ENCODE results near the gene KISS1.

KISS1 gene

GRCh38 chr1:204228896-204229295 is 32.6 kb upstream of the KISS1 start:
- Histone ChIP-seq H3K27me3 (no peaks in the 10 kb centered on the region), H3K9me3 (no peaks in the 10 kb centered on the region), H3K4me2 (no peak overlapping the region), H3K27ac (no peak overlapping the region), H4K20me1 (no peaks in the 10 kb centered on the region), H3K4me3 (no peak overlapping the region), H3K36me3 (no peaks in the 10 kb centered on the region), H3K4me1 (peaks cover 17% of the 10 kb centered on the region), H3K9ac (no peak overlapping the region)
- no peak for TF ChIP-seq Cebpa-rat (IDR thresholded peaks at IDR 0.05)

GRCh38 chr1:204227996-204228785 is 31.9 kb upstream of the KISS1 start:
- H3K4me2 ChIP-seq, result no peak overlapping the region
- H3K4me3 ChIP-seq, result no peak overlapping the region
- H3K9ac ChIP-seq, result no peak overlapping the region
- no peaks in the 10 kb centered on the region for H4K20me1 ChIP-seq
- TF ChIP-seq Cebpa-rat (IDR thresholded peaks at IDR 0.05), result no peak
- H3K4me1 ChIP-seq, result peaks cover 17% of the 10 kb centered on the region
- H3K27ac ChIP-seq, result no peak overlapping the region
- H3K9me3 ChIP-seq, result no peaks in the 10 kb centered on the region
- H3K27me3 ChIP-seq, result no peaks in the 10 kb centered on the region
- H3K36me3 ChIP-seq, result no peaks in the 10 kb centered on the region

GRCh38 chr1:204227351-204227750 is 31.1 kb upstream of the KISS1 start:
- Histone ChIP-seq H4K20me1 (no peaks in the 10 kb centered on the region), H3K9me3 (no peaks in the 10 kb centered on the region), H3K4me3 (no peak overlapping the region), H3K27ac (no peak overlapping the region), H3K9ac (no peak overlapping the region), H3K36me3 (no peaks in the 10 kb centered on the region), H3K27me3 (no peaks in the 10 kb centered on the region), H3K4me2 (no peak overlapping the region), H3K4me1 (peaks cover 12% of the 10 kb centered on the region)
- no peak for TF ChIP-seq Cebpa-rat (IDR thresholded peaks at IDR 0.05)

GRCh38 chr1:204225841-204226735 is 29.8 kb upstream of the KISS1 start:
- no peak for TF ChIP-seq Cebpa-rat (IDR thresholded peaks at IDR 0.05)
- Histone ChIP-seq H3K4me2 (no peak overlapping the region), H3K27ac (no peak overlapping the region), H3K4me3 (no peak overlapping the region), H4K20me1 (no peaks in the 10 kb centered on the region), H3K36me3 (no peaks in the 10 kb centered on the region), H3K9me3 (no peaks in the 10 kb centered on the region), H3K27me3 (no peaks in the 10 kb centered on the region), H3K4me1 (peaks cover 6% of the 10 kb centered on the region), H3K9ac (no peak overlapping the region)

- no peaks in the 10 kb centered on the region for H3K27me3 ChIP-seq
- no peaks in the 10 kb centered on the region for H4K20me1 ChIP-seq
- no peak overlapping the region for H3K9ac ChIP-seq
- no peak overlapping the region for H3K4me3 ChIP-seq
- no peak overlapping the region for H3K27ac ChIP-seq
- H3K4me1 ChIP-seq, result peaks cover 7% of the 10 kb centered on the region; the same call in 1 of the 2 replicates
- H3K36me3 ChIP-seq, result no peaks in the 10 kb centered on the region
- H3K4me2 ChIP-seq, result no peak overlapping the region
- no peaks in the 10 kb centered on the region for H3K9me3 ChIP-seq
- TF ChIP-seq Cebpa-rat (IDR thresholded peaks at IDR 0.05), result no peak
Observed at GRCh38 chr1:204224655-204225054, 28.4 kb upstream of the KISS1 start.

GRCh38 chr1:204223129-204223860 is 27.0 kb upstream of the KISS1 start:
- Histone ChIP-seq H3K4me1 (peaks cover 10% of the 10 kb centered on the region; the same call in 1 of the 2 replicates), H3K9ac (no peak overlapping the region), H3K4me3 (no peak overlapping the region), H3K27ac (no peak overlapping the region), H3K36me3 (no peaks in the 10 kb centered on the region), H3K27me3 (no peaks in the 10 kb centered on the region), H4K20me1 (no peaks in the 10 kb centered on the region), H3K4me2 (no peak overlapping the region), H3K9me3 (no peaks in the 10 kb centered on the region)
- TF ChIP-seq Cebpa-rat (IDR thresholded peaks at IDR 0.05), result no peak

GRCh38 chr1:204222764-204223055 is 26.4 kb upstream of the KISS1 start:
- TF ChIP-seq Cebpa-rat (IDR thresholded peaks at IDR 0.05), result no peak
- Histone ChIP-seq H3K27me3 (no peaks in the 10 kb centered on the region), H3K36me3 (no peaks in the 10 kb centered on the region), H4K20me1 (no peaks in the 10 kb centered on the region), H3K4me1 (peaks cover 10% of the 10 kb centered on the region; the same call in 1 of the 2 replicates), H3K27ac (no peak overlapping the region), H3K9me3 (no peaks in the 10 kb centered on the region), H3K4me2 (no peak overlapping the region), H3K9ac (no peak overlapping the region), H3K4me3 (no peak overlapping the region)

- no peaks in the 10 kb centered on the region for H3K9me3 ChIP-seq
- H4K20me1 ChIP-seq, result no peaks in the 10 kb centered on the region
- H3K27me3 ChIP-seq, result no peaks in the 10 kb centered on the region
- no peaks in the 10 kb centered on the region for H3K36me3 ChIP-seq
- no peak overlapping the region for H3K9ac ChIP-seq
- peaks cover 10% of the 10 kb centered on the region; the same call in 1 of the 2 replicates for H3K4me1 ChIP-seq
- H3K4me3 ChIP-seq, result no peak overlapping the region
- no peak overlapping the region for H3K4me2 ChIP-seq
- H3K27ac ChIP-seq, result no peak overlapping the region
- no peak for TF ChIP-seq Cebpa-rat (IDR thresholded peaks at IDR 0.05)
Observed at GRCh38 chr1:204222006-204222763, 25.9 kb upstream of the KISS1 start.

- no peaks in the 10 kb centered on the region for H3K9me3 ChIP-seq
- H3K4me1 ChIP-seq, result peaks cover 10% of the 10 kb centered on the region; the same call in 1 of the 2 replicates
- H4K20me1 ChIP-seq, result no peaks in the 10 kb centered on the region
- TF ChIP-seq Cebpa-rat (IDR thresholded peaks at IDR 0.05), result no peak
- no peak overlapping the region for H3K9ac ChIP-seq
- H3K4me2 ChIP-seq, result no peak overlapping the region
- H3K27ac ChIP-seq, result no peak overlapping the region
- no peaks in the 10 kb centered on the region for H3K36me3 ChIP-seq
- no peaks in the 10 kb centered on the region for H3K27me3 ChIP-seq
- H3K4me3 ChIP-seq, result no peak overlapping the region
Observed at GRCh38 chr1:204221271-204221670, 25.0 kb upstream of the KISS1 start.

All from BLaER1 (cell line).